MM.1S (cell line): Measurements from ENCODE around the gene UQCR10.

ENCODE experiments used
- CTCF ChIP-seq: fragments of 300-600 bp; sonication (generic); IDR thresholded peaks from 2 replicates; pipeline ENCODE4 v1.5.1; 2016; ENCODE audit warnings: antibody characterized with exemption, low read length, mixed read lengths
- EZH2 ChIP-seq: fragments of 300-600 bp; sonication (generic); optimal IDR thresholded peaks from 2 replicates; pipeline ENCODE3; 2017; ENCODE audit warnings: low read depth, mild to moderate bottlenecking, antibody characterized with exemption, low read length, mixed read lengths

- TF ChIP-seq CTCF (no peak), EZH2 (no peak)
Observed at GRCh38 chr22:29804985-29805384, 37.8 kb downstream of the UQCR10 start.
